Measurements from ENCODE around the gene SESN2. TPM values are rescaled to one million over a fixed set of nuclear protein-coding genes. Genes with fewer than 3 reads are reported as not detected.
"Not testable (repeated sequence)": the region's sequence is repeated elsewhere in the genome, so short reads cannot be mapped to it uniquely, and the experiment has no call there.

SESN2 gene
- total RNA-seq, 1 donor from 2014 or later, result 23.6 TPM

- no peak for DNase-seq (ENCODE audit: extremely low read depth, low read depth, low spot score)
These were observed 67.2 kb downstream of the SESN2 start for GRCh38 chr1:28326515-28326914.

DNA sequence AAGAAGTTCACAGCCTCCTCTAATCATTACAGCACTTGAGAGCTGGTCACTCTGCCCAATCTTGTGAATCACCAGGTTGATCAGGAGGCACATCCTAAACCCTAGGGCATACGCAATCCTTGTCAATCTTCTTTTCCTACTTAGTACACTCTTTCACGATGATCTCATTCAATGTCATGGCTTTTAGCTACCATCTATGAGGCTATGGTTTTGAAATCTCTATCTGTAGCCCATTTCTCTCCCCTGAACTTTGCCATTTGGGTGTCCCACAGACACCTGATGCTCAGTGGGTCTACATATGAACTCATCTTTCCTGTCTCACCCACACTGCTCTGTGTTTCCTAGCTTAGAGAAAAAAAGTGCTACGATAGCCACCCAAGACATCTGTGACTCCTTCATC lies 67.7 kb downstream of the SESN2 start:
- DNase-seq (ENCODE audit: extremely low read depth, low read depth, low spot score), result no peak

GRCh38 chr1:28327431-28327830 lies 68.1 kb downstream of the SESN2 start:
- DNase-seq (ENCODE audit: extremely low read depth, low read depth, low spot score), result not testable (repeated sequence)

DNA sequence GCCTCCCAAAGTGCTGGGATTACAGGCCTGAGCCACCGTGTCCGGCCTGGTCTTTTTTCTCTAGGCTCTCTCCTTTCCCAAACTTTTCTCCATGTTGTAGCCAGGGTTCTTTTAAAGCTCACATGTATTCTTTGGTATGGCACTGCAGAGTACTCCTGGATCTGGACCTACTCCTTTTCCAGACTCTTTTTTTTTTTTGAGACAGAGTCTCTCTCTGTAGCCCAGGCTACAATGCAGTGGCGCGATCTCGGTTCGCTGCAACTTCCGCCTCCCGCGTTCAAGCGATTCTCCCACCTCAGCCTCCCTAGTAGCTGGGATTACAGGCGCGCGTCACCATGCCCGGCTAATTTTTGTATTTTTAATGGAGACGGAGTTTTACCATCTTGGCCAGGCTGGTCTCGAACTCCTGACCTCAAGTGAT lies 68.9 kb downstream of the SESN2 start:
- DNase-seq (ENCODE audit: extremely low read depth, low read depth, low spot score), result no peak

DNA sequence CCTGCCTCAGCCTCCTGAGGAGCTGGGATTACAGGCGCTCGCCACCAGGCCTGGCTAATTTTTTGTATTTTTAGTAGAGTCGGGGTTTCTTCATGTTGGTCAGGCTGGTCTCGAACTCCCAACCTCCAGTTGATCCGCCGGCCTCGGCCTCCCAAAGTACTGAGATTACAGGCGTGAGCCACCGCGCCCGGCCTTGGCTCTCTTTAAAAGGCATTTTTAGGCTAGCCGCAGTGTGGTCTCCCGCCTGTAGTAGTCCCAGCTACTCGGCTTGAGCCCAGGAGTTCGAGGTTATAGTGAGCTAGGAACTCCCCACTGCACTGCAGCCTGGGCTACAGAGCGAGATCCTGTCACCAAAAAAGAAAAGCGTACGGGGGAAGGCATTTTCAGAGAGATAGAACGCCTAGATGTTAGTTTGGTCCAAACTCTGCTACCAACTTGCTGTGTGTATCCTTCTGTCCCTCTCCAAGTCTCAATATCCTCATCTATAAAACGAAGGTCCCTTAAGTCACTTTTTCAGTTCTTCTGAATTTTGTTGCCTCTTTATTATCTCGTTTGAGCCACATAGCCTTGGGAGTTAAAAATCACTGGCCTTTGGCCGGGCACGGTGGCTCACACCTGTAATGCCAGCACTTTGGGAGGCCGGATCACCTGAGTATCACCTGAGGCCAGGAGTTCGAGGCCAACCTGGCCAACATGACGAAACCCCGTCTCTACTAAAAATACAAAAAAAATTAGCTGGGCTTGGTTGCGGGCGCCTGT lies 70.3 kb downstream of the SESN2 start:
- DNase-seq (ENCODE audit: extremely low read depth, low read depth, low spot score), result no peak

Other genes with a start within 250 kb of the SESN2 start
- gene EYA3, start 170.9 kb upstream of the SESN2 start, total RNA-seq, result 15.5 and 20.2 TPM in 2 replicates
- not detected in 2 replicates for gene PTAFR, start 82.8 kb upstream of the SESN2 start, total RNA-seq
- 73.9 and 76.4 TPM in 2 replicates for gene DNAJC8, start 26.5 kb upstream of the SESN2 start, total RNA-seq
- gene ATP5IF1, start 23.4 kb upstream of the SESN2 start, total RNA-seq, result 289 and 305 TPM in 2 replicates
- 12.7 and 15.5 TPM in 2 replicates for gene MED18, start 69.5 kb downstream of the SESN2 start, total RNA-seq
- gene PHACTR4, start 110.2 kb downstream of the SESN2 start, total RNA-seq, result 16.6 and 25.9 TPM in 2 replicates
- gene RCC1, start 246.5 kb downstream of the SESN2 start, total RNA-seq, result 33.3 and 34.7 TPM in 2 replicates

All from glomerular endothelial cell (primary cell).